WTC11 (cell line): ENCODE results near the gene DTX3L.

Source experiments
- ATF1 ChIP-seq: sonication (generic); formaldehyde crosslinking; IDR thresholded peaks from 2 replicates; pipeline ENCODE4 v1.8.1; 2023; ENCODE audit warnings: mild to moderate bottlenecking, moderate library complexity, missing genetic modification reagents
- E2F1 ChIP-seq: sonication (generic); formaldehyde crosslinking; IDR thresholded peaks from 2 replicates; pipeline ENCODE4 v1.8.0; 2022; ENCODE audit warnings: mild to moderate bottlenecking, missing genetic modification reagents
- ETV6 ChIP-seq: sonication (generic); formaldehyde crosslinking; IDR thresholded peaks from 2 replicates; pipeline ENCODE4 v1.8.1; 2022; ENCODE audit warnings: mild to moderate bottlenecking, missing genetic modification reagents
- IRF2 ChIP-seq: sonication (generic); formaldehyde crosslinking; IDR thresholded peaks from 2 replicates; pipeline ENCODE4 v1.8.0; 2022; ENCODE audit warnings: low read depth, missing genetic modification reagents, borderline replicate concordance
- JUN ChIP-seq: sonication (generic); formaldehyde crosslinking; IDR thresholded peaks from 2 replicates; pipeline ENCODE4 v1.8.0; 2023; ENCODE audit warnings: mild to moderate bottlenecking, missing genetic modification reagents
- SP1 ChIP-seq: sonication (generic); formaldehyde crosslinking; conservative IDR thresholded peaks from 2 replicates; pipeline ENCODE4 v1.8.1; 2022; ENCODE audit warnings: missing genetic modification reagents
- TEAD1 ChIP-seq: sonication (generic); formaldehyde crosslinking; IDR thresholded peaks from 2 replicates; pipeline ENCODE4 v1.8.0; 2022; ENCODE audit warnings: mild to moderate bottlenecking, missing genetic modification reagents
- TP53 ChIP-seq: sonication (generic); formaldehyde crosslinking; IDR thresholded peaks from 2 replicates; pipeline ENCODE4 v1.8.1; 2023; ENCODE audit warnings: mild to moderate bottlenecking, missing genetic modification reagents
- ZBTB43 ChIP-seq: sonication (generic); formaldehyde crosslinking; IDR thresholded peaks from 2 replicates; pipeline ENCODE4 v1.8.1; 2023; ENCODE audit warnings: mild to moderate bottlenecking, missing genetic modification reagents
- TF ChIP-seq, protein P1 (sequence below): sonication (generic); formaldehyde crosslinking; IDR thresholded peaks from 2 replicates; pipeline ENCODE4 v1.8.1; 2022; ENCODE audit warnings: low read depth, mild to moderate bottlenecking, moderate library complexity, missing genetic modification reagents, borderline replicate concordance
- TF ChIP-seq, protein P2 (sequence below): sonication (generic); formaldehyde crosslinking; IDR thresholded peaks from 2 replicates; pipeline ENCODE4 v1.8.0; 2022; ENCODE audit warnings: mild to moderate bottlenecking, missing genetic modification reagents
- TF ChIP-seq, protein P3 (sequence below): fragments of 200-600 bp; IDR thresholded peaks from 2 replicates; pipeline ENCODE4 v1.8.0; 2022; ENCODE audit warnings: antibody characterized with exemption

- TF ChIP-seq, protein P1, sequence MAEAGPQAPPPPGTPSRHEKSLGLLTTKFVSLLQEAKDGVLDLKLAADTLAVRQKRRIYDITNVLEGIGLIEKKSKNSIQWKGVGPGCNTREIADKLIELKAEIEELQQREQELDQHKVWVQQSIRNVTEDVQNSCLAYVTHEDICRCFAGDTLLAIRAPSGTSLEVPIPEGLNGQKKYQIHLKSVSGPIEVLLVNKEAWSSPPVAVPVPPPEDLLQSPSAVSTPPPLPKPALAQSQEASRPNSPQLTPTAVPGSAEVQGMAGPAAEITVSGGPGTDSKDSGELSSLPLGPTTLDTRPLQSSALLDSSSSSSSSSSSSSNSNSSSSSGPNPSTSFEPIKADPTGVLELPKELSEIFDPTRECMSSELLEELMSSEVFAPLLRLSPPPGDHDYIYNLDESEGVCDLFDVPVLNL: no peak
- TF ChIP-seq ZBTB43 (CRISPR knock-in tag) (no peak), TEAD1 (CRISPR knock-in tag) (no peak), ATF1 (no peak), JUN (no peak), SP1 (CRISPR knock-in tag) (no peak), ETV6 (CRISPR knock-in tag) (no peak), IRF2 (CRISPR knock-in tag) (no peak), TP53 (CRISPR knock-in tag) (no peak), E2F1 (no peak)
- TF ChIP-seq, protein P2, sequence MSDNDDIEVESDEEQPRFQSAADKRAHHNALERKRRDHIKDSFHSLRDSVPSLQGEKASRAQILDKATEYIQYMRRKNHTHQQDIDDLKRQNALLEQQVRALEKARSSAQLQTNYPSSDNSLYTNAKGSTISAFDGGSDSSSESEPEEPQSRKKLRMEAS: no peak
- TF ChIP-seq, protein P3, sequence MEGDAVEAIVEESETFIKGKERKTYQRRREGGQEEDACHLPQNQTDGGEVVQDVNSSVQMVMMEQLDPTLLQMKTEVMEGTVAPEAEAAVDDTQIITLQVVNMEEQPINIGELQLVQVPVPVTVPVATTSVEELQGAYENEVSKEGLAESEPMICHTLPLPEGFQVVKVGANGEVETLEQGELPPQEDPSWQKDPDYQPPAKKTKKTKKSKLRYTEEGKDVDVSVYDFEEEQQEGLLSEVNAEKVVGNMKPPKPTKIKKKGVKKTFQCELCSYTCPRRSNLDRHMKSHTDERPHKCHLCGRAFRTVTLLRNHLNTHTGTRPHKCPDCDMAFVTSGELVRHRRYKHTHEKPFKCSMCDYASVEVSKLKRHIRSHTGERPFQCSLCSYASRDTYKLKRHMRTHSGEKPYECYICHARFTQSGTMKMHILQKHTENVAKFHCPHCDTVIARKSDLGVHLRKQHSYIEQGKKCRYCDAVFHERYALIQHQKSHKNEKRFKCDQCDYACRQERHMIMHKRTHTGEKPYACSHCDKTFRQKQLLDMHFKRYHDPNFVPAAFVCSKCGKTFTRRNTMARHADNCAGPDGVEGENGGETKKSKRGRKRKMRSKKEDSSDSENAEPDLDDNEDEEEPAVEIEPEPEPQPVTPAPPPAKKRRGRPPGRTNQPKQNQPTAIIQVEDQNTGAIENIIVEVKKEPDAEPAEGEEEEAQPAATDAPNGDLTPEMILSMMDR: no peak
These were observed 23.4 kb downstream of the DTX3L start for GRCh38 chr3:122587572-122587971.
